PC-3 (cell line): ENCODE measurements around the gene DNMBP. TPM values are rescaled to one million over a fixed set of nuclear protein-coding genes. Genes with fewer than 3 reads are reported as not detected.
"Not testable (repeated sequence)": the region's sequence is repeated elsewhere in the genome, so short reads cannot be mapped to it uniquely, and the experiment has no call there.

ENCODE experiments used
- ATAC-seq: fragments of 200-7000 bp; cut with Tn5 transposase; 2 replicates; pipeline ENCODE4 v1.9.1; 2020; ENCODE audit warnings: mild to moderate bottlenecking, moderate library complexity
- BruUV-seq: library from RNA; stranded (reverse); fragments of 400-500 nt; replicated peaks from 2 replicates; lab custom pipeline; 2021; lab: Mats Ljungman, UMichigan
- CTCF ChIA-PET: fragments of 300-600 bp; sonication (Branson Sonifier 250); formaldehyde crosslinking; loops from one replicate; lab custom pipeline; 2022; ENCODE audit warnings: antibody characterized with exemption; lab: Charles Lee
- POLR2A ChIA-PET: fragments of 300-600 bp; sonication (Branson Sonifier 250); formaldehyde crosslinking; loops from one replicate; lab custom pipeline; 2022; ENCODE audit warnings: antibody characterized with exemption; ENCODE audit not compliant: unreplicated experiment; lab: Charles Lee
- DNase-seq: peaks from one replicate; pipeline ENCODE4 v3.0.0-alpha.2; 2015
- H2AFZ ChIP-seq: fragments of 300-600 bp; sonication (generic); 2 replicates; pipeline ENCODE4 v1.6.0; 2016; ENCODE audit warnings: antibody characterized with exemption, low read length
- H3F3A ChIP-seq: fragments of 300-600 bp; sonication (generic); one replicate; pipeline ENCODE4 v1.6.0; 2017; ENCODE audit warnings: antibody characterized with exemption, low read length, control low read depth, mild to moderate bottlenecking; ENCODE audit not compliant: unreplicated experiment
- H3K27ac ChIP-seq: fragments of 300-600 bp; sonication (generic); 2 replicates; pipeline ENCODE4 v1.5.1; 2016; ENCODE audit warnings: mild to moderate bottlenecking, low read length
- H3K27me3 ChIP-seq: fragments of 300-600 bp; sonication (generic); 2 replicates; pipeline ENCODE4 v1.6.1; 2016; ENCODE audit warnings: low read length, mixed read lengths
- H3K36me3 ChIP-seq: fragments of 300-600 bp; sonication (generic); 2 replicates; pipeline ENCODE4 v1.6.1; 2016; ENCODE audit warnings: low read depth, mixed run types, low read length, mixed read lengths
- H3K4me1 ChIP-seq: fragments of 300-600 bp; sonication (generic); 2 replicates; pipeline ENCODE4 v1.5.1; 2016; ENCODE audit warnings: low read length; ENCODE audit not compliant: insufficient read depth
- H3K4me2 ChIP-seq: fragments of 300-600 bp; sonication (generic); 2 replicates; pipeline ENCODE4 v1.6.0; 2016; ENCODE audit warnings: low read length
- H3K4me3 ChIP-seq: fragments of 300-600 bp; sonication (generic); 2 replicates; pipeline ENCODE4 v1.5.1; 2016; ENCODE audit warnings: mild to moderate bottlenecking, low read length, mixed read lengths
- H3K79me2 ChIP-seq: fragments of 300-600 bp; sonication (generic); 2 replicates; pipeline ENCODE4 v1.6.1; 2017; ENCODE audit warnings: low read length, mixed read lengths
- H3K9ac ChIP-seq: fragments of 300-600 bp; sonication (generic); 2 replicates; pipeline ENCODE4 v1.6.0; 2016; ENCODE audit warnings: mild to moderate bottlenecking, low read length
- H3K9me2 ChIP-seq: fragments of 300-600 bp; sonication (generic); replicated peaks from 2 replicates; pipeline ENCODE4 v1.6.1; 2016; ENCODE audit warnings: mixed run types, low read length, mixed read lengths
- H3K9me3 ChIP-seq: fragments of 300-600 bp; sonication (generic); 2 replicates; pipeline ENCODE4 v1.6.1; 2016; ENCODE audit warnings: low read length, mixed read lengths
- H4K20me1 ChIP-seq: fragments of 300-600 bp; sonication (generic); 2 replicates; pipeline ENCODE4 v1.6.1; 2016; ENCODE audit warnings: low read length, mixed read lengths
- CTCF ChIP-seq: fragments of 300-600 bp; sonication (generic); conservative IDR thresholded peaks from 2 replicates; pipeline ENCODE4 v1.5.1; 2017; ENCODE audit warnings: antibody characterized with exemption, low read depth, mild to moderate bottlenecking, low read length
- EZH2 ChIP-seq: fragments of 300-600 bp; sonication (generic); IDR thresholded peaks from one replicate; pipeline ENCODE4 v1.6.1; 2017; ENCODE audit warnings: antibody characterized with exemption, mild to moderate bottlenecking, low read length; ENCODE audit not compliant: unreplicated experiment
- EZH2phosphoT487 ChIP-seq: fragments of 300-600 bp; sonication (generic); IDR thresholded peaks from 2 replicates; pipeline ENCODE4 v1.6.1; 2018; ENCODE audit warnings: mild to moderate bottlenecking, antibody characterized with exemption, low read length, borderline replicate concordance
- intact Hi-C: fragments of 100-400 bp; cut with micrococcal nuclease; formaldehyde crosslinking; loops from 2 replicates; pipeline ENCODE4 v1.9.0; 2023
- total RNA-seq: library from RNA; depleted of rRNA; stranded (reverse); fragments of >200 nt; gene quantifications from 2 replicates; pipeline ENCODE4 v1.2.3, GENCODE V29; 2014

Gene DNMBP
- total RNA-seq, 1 experiment from 2014 or later: 6.2 TPM

- ChIA-PET CTCF (no interaction called here), POLR2A (no interaction called here)
- H3K4me3 ChIP-seq: no peak overlapping the region
- no peaks in the 10 kb centered on the region for H3K9me3 ChIP-seq
- no peaks in the 10 kb centered on the region for H4K20me1 ChIP-seq
- no peaks in the 10 kb centered on the region for H3K4me1 ChIP-seq
- H3K9ac ChIP-seq: no peak overlapping the region
- no TSS peak for BruUV-seq
- ATAC-seq: no peak
- H2AFZ ChIP-seq: no peak overlapping the region
- peaks cover 8% of the 10 kb centered on the region for H3K36me3 ChIP-seq
- H3F3A ChIP-seq: no peaks in the 10 kb centered on the region
- DNase-seq: no peak
- H3K4me2 ChIP-seq: no peak overlapping the region
- intact Hi-C loops: no loop called here
- H3K9me2 ChIP-seq: no peaks in the 10 kb centered on the region
- TF ChIP-seq EZH2phosphoT487: no peak
- no peak for TF ChIP-seq EZH2
- no peak for TF ChIP-seq CTCF
- no peaks in the 10 kb centered on the region for H3K27me3 ChIP-seq
- H3K79me2 ChIP-seq: peaks cover 10% of the 10 kb centered on the region; the same call in 1 of the 2 replicates
- H3K27ac ChIP-seq: no peak overlapping the region
Measured at GRCh38 chr10:99952799-99953198, 56.9 kb downstream of the DNMBP start.

GRCh38 chr10:99946051-99946450 is 63.7 kb downstream of the DNMBP start:
- H3K36me3 ChIP-seq, DNase-seq, H3K9me2 ChIP-seq, H3K27me3 ChIP-seq, CTCF ChIA-PET, H3K9me3 ChIP-seq, H2AFZ ChIP-seq, H3F3A ChIP-seq, BruUV-seq, intact Hi-C loops, H3K4me3 ChIP-seq, H4K20me1 ChIP-seq, H3K9ac ChIP-seq, POLR2A ChIA-PET: not testable (repeated sequence)
- peak; percentile 48 for ATAC-seq
- Histone ChIP-seq H3K79me2 (peaks cover 44% of the 10 kb centered on the region), H3K27ac (peak overlapping the region; percentile 67), H3K4me1 (peaks cover 21% of the 10 kb centered on the region), H3K4me2 (peak overlapping the region; percentile 51)

GRCh38 chr10:99945263-99945662 is 64.5 kb downstream of the DNMBP start:
- Histone ChIP-seq H3K9ac (no peak overlapping the region), H3K27ac (peak overlapping the region; percentile 67), H3K27me3 (no peaks in the 10 kb centered on the region), H3K4me2 (peak overlapping the region; percentile 51), H3K9me2 (no peaks in the 10 kb centered on the region), H3K4me1 (peaks cover 21% of the 10 kb centered on the region), H3K79me2 (peaks cover 44% of the 10 kb centered on the region), H3K9me3 (no peaks in the 10 kb centered on the region), H3F3A (no peaks in the 10 kb centered on the region), H4K20me1 (no peaks in the 10 kb centered on the region; the same call in 1 of the 2 replicates), H3K4me3 (no peak overlapping the region), H2AFZ (no peak overlapping the region), H3K36me3 (no peaks in the 10 kb centered on the region)
- intact Hi-C loops: loop anchor here (2.0 kb wide), 1 partner anchor 14 kb away; no protein-coding TSS in a partner anchor
- ChIA-PET POLR2A (interaction anchor here (0.6 kb wide), 1 partner anchor 247 kb away, joined by 3 read pairs; no protein-coding TSS in a partner anchor), CTCF (interaction anchor here (0.6 kb wide), 1 partner anchor 101 kb away, joined by 3 read pairs; no protein-coding TSS in a partner anchor)
- ATAC-seq: peak; percentile 98
- BruUV-seq: no TSS peak
- TF ChIP-seq EZH2 (no peak), EZH2phosphoT487 (no peak), CTCF (no peak)
- DNase-seq: peak; percentile 80
